ENCODE results near the gene NPB.

The NPB gene

DNA sequence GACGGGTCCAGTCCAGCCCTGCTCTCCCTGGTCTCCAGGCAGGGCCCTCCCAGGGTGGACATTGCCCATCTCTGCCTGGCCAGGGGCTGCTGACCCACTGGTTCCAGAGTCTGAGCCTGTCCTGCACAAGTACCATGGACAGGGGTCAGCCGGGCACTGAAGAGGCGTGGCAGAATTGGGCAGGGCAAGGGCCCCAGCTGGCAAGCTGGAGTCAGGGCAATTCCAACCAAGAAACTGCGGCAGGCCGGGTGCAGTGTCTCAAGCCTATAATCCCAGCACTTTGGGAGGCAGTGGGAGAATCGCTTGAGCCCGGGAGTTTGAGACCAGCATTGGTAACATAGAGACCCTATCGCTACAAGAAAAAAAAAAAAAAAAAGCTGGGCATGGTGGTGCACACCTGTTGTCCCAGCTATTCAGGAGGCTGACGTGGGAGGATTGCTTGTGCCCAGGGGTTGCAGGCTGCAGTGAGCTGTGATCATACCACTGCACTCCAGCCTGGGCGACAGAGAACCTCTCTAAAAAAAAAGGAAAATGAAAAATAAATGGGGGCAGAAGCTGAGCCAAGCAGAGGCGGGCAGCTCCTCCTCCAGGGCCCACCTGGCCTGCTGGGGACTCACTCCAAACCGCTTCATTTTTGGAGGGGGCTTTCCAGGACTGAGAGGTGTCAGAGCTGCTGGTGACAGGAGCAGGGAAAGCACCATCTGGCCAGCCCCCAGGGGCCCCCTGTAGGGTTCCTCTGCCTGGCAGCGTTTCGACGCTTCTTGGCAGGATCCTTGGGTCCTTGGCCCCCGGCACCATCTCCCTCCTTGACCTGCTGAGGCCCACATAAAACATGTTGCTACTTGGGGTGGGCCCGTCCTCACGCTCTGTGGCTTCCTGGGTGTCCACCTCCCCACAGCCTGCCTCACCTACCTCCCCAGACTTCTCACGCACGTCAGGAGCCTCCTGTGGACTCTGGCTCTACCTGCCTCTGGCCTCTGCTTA lies 28.4 kb downstream of the NPB start:
- no peak for TF ChIP-seq FOXP2 (optimal IDR thresholded peaks at IDR 0.05; ENCODE audit: borderline replicate concordance, extremely low read depth, extremely low read length, insufficient read depth)
- TF ChIP-seq, protein P1, sequence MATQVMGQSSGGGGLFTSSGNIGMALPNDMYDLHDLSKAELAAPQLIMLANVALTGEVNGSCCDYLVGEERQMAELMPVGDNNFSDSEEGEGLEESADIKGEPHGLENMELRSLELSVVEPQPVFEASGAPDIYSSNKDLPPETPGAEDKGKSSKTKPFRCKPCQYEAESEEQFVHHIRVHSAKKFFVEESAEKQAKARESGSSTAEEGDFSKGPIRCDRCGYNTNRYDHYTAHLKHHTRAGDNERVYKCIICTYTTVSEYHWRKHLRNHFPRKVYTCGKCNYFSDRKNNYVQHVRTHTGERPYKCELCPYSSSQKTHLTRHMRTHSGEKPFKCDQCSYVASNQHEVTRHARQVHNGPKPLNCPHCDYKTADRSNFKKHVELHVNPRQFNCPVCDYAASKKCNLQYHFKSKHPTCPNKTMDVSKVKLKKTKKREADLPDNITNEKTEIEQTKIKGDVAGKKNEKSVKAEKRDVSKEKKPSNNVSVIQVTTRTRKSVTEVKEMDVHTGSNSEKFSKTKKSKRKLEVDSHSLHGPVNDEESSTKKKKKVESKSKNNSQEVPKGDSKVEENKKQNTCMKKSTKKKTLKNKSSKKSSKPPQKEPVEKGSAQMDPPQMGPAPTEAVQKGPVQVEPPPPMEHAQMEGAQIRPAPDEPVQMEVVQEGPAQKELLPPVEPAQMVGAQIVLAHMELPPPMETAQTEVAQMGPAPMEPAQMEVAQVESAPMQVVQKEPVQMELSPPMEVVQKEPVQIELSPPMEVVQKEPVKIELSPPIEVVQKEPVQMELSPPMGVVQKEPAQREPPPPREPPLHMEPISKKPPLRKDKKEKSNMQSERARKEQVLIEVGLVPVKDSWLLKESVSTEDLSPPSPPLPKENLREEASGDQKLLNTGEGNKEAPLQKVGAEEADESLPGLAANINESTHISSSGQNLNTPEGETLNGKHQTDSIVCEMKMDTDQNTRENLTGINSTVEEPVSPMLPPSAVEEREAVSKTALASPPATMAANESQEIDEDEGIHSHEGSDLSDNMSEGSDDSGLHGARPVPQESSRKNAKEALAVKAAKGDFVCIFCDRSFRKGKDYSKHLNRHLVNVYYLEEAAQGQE (IDR thresholded peaks at IDR 0.05; ENCODE audit: insufficient read depth in 1 of 2, low read depth in 2 of 2, low read length in 2 of 2): peak; percentile 91 to 95
- 0 out of 2 replicates have a peak, but pooled peaks have one; percentile 2 for TF ChIP-seq POLR2AphosphoS5 (IDR thresholded peaks at IDR 0.05; ENCODE audit: low read depth, low read length)
- TF ChIP-seq SIN3A (IDR thresholded peaks at IDR 0.05; ENCODE audit: borderline replicate concordance, insufficient read depth, low read length): no peak

DNA sequence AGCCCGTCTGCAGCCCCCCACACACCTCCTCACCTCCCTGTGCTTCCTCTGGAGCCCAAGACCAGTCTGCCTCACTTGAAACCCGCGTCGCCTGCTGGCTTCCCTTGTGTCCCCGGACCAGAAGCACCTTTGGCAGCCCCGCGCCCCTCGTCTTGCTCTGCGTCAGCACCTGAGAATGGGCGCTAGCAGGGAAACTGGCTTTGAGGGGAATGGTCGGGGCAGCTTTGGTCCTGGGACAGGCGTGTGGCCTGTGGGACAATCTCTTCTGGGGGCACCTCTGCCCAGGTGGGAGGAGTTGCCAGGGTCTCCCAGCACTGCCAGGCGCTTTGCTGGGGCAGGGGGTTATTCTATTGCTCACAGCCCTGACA lies 29.1 kb downstream of the NPB start:
- TF ChIP-seq SIN3A (IDR thresholded peaks at IDR 0.05; ENCODE audit: borderline replicate concordance, insufficient read depth, low read length) (no peak), FOXP2 (optimal IDR thresholded peaks at IDR 0.05; ENCODE audit: borderline replicate concordance, extremely low read depth, extremely low read length, insufficient read depth) (no peak), POLR2AphosphoS5 (IDR thresholded peaks at IDR 0.05; ENCODE audit: low read depth, low read length) (no peak), TAF1 (IDR thresholded peaks at IDR 0.05; ENCODE audit: borderline replicate concordance, insufficient read depth, low read length) (no peak)
- TF ChIP-seq, protein P1 (IDR thresholded peaks at IDR 0.05; ENCODE audit: insufficient read depth in 1 of 2, low read depth in 2 of 2, low read length in 2 of 2): no peak

DNA sequence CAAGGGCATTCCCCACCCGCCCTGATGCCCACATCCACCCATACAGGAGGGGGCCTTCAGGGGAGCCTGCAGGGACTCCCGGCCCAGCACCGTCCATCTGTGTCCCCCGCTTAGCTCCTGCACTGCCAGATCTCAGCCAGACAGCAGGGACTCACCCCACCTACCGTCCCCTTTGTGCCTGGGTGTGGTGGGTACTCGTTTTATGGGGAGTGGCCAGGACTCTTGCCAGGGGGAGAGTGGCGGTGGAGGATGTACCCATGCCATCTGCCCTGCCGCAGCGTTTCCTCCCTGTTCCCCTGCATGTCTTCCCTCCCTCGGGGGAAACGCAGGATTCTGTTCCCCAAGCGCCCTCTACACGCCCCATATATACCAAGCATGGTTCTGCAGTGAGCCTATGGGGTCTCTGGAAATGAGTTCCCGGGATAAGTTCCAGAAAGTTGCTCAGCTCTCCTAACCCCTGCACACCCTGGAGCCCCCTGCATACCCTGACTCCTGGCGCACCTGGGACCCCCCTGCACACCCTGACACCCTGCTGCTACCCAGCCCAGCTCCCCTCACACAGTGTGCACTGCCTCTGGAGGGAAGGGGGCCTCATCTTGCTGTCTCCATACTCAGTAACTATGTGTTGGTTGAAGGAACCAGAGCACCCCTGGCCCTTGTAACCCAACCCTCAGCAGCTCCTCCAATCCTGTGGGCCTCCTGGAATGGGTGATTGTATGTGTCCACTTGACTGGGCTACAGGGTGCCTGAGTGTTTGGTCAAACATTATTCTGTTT lies 29.7 kb downstream of the NPB start:
- TF ChIP-seq SIN3A (IDR thresholded peaks at IDR 0.05; ENCODE audit: borderline replicate concordance, insufficient read depth, low read length): no peak; the same call in 1 of the 2 replicates
- no peak for TF ChIP-seq TAF1 (IDR thresholded peaks at IDR 0.05; ENCODE audit: borderline replicate concordance, insufficient read depth, low read length)
- TF ChIP-seq FOXP2 (optimal IDR thresholded peaks at IDR 0.05; ENCODE audit: borderline replicate concordance, extremely low read depth, extremely low read length, insufficient read depth): no peak
- TF ChIP-seq, protein P1 (IDR thresholded peaks at IDR 0.05; ENCODE audit: insufficient read depth in 1 of 2, low read depth in 2 of 2, low read length in 2 of 2): no peak
- no peak; the same call in none of the 2 replicates for TF ChIP-seq POLR2AphosphoS5 (IDR thresholded peaks at IDR 0.05; ENCODE audit: low read depth, low read length)

DNA sequence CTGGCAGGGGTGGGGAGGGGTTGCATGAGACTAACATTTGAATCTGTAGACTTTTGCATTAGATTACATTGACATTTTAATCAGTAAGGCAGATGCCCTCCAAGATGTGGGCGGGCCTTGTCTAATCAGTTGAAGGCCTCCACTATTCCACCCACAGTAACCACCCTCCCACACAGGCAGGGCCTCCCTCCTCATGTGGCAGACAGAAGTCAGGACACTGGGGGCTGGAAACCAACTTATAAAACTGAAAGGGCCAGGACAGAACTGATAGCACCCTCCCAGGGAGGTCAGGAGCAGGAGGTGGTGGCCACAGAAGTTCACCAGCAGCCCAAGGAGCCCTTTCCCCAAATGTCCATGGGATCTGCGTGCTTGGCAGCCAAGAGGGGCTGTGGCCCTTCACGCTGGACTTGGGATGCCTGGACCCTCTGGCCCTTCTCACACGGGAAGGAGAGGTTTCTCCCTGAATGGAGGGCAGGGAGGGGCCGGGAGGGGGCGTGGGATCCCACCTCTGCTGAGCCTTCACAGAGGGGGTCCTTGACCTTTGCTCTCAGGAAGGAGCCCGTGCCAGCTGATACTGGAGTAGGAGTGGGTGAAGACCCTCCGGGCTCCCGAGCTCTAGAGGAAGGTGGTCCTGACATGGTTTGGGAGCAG lies 30.4 kb downstream of the NPB start:
- TF ChIP-seq TAF1 (IDR thresholded peaks at IDR 0.05; ENCODE audit: borderline replicate concordance, insufficient read depth, low read length): no peak
- TF ChIP-seq, protein P1 (IDR thresholded peaks at IDR 0.05; ENCODE audit: insufficient read depth in 1 of 2, low read depth in 2 of 2, low read length in 2 of 2): no peak
